Measurements from ENCODE around the gene APOO.
A peak's percentile ranks its signal among the peaks of the same experiment; 100 is the strongest.

Gene APOO

DNA sequence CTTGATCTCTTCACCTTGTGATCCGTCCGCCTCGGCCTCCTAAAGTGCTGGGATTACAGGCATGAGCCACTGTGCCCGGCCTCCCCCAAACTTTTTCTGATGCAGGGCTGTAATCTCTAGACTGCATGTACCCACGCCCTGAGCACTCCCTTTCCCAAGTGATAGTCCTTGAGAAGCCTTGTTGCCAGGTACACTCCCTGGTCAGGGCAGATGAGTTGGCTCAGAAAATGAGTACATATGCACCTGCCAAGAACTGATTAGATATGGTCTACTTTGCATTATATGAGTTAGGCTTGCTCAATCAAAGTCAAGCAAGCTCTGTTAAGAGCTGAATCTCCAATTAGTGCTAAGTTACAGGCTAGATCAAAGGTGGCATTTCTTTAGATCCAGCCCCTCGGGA lies 20.3 kb downstream of the APOO start:
- CTCF ChIA-PET: no interaction called here
- DNase-seq (ENCODE audit: low spot score): no peak
- TF ChIP-seq CTCF (conservative IDR thresholded peaks at IDR 0.05; ENCODE audit: low read depth): no peak
- POLR2A ChIA-PET (ENCODE audit: low non-redundant PET): interaction anchor here (0.7 kb wide), 1 partner anchor 127 kb away, joined by 3 read pairs; no protein-coding TSS in a partner anchor
- H3K27ac ChIP-seq: no peak overlapping the region

GRCh38 chrX:23885803-23886202 lies 21.9 kb downstream of the APOO start:
- ChIA-PET POLR2A (ENCODE audit: low non-redundant PET) (no interaction called here), CTCF (no interaction called here)
- no peak overlapping the region for H3K27ac ChIP-seq

GRCh38 chrX:23884427-23885024 lies 23.2 kb downstream of the APOO start:
- no peak for DNase-seq (ENCODE audit: low spot score)
- peak overlapping the region; percentile 51 for H3K27ac ChIP-seq
- TF ChIP-seq CTCF (conservative IDR thresholded peaks at IDR 0.05; ENCODE audit: low read depth): no peak
- POLR2A ChIA-PET (ENCODE audit: low non-redundant PET): no interaction called here
- CTCF ChIA-PET: no interaction called here

More at GRCh38 chrX:23885803-23886202, 21.9 kb downstream of the APOO start:
- DNase-seq (ENCODE audit: low spot score): no peak
- TF ChIP-seq CTCF (conservative IDR thresholded peaks at IDR 0.05; ENCODE audit: low read depth): no peak

DNA sequence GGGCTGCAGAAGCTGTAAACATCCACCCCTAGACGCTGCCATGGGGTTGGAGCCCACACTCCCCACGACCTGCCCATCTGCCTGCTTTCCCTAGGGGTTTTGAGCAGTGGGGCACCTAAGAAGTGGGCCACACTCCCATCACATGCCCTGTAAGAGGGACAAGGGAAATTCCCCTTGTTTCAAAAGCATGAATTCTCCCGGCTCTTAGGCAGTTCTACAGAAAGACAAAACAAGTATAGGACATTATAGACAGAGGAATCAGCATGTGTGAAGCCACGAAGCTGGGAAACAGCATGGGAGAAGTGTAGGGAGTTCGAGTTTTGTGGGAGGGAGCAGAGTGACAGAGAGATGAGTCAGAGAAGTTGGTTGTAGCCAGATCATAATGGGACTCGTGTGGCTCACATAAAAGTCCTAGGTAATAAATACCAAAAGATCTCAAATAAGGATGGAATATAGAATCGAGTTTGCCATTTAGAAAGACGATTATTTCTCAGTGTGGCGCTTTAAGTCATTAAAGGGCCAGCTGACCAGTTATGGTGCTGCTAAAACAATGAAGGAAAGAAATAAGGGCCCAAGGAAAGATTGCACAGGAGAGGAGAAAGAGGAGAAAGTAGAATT lies 23.9 kb downstream of the APOO start:
- DNase-seq (ENCODE audit: low spot score): peak; percentile 76
- ChIA-PET POLR2A (ENCODE audit: low non-redundant PET) (no interaction called here), CTCF (no interaction called here)
- peak overlapping the region; percentile 76 for H3K27ac ChIP-seq
- TF ChIP-seq CTCF (conservative IDR thresholded peaks at IDR 0.05; ENCODE audit: low read depth): no peak

DNA sequence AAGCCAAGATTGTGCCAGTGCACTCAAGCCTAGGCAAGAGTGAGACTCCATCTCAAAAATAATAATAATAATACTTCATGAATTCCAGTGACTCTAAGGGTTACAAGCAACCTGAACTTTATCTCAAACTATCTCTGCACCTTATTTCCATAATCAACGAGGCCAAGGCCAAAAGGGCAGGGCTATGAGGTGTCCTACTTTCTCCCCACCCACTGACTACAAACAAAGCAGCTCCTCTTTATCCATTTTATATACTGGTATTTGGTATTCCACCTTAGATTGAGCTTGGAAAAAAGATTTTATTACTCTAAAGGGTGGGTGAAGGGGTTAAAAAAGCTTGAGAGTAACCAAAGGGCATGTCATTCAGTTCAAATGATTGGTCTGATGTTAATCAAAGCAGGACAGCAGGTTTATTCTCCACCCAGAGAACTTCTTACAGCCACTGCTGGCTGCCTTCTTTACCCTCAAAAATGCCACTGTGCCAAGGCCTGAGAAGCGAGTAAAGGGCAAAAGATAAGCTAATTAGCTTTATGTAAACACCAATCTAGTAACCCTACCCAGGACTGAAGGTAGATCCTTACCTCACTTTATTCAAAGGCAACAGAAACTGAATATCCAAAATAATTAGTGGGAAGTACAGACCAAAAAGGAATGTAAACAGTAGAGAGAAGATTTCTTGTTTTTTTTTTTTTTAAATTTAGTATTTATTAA lies 28.2 kb downstream of the APOO start:
- no peak for DNase-seq (ENCODE audit: low spot score)
- no peak for TF ChIP-seq CTCF (conservative IDR thresholded peaks at IDR 0.05; ENCODE audit: low read depth)
- CTCF ChIA-PET: no interaction called here
- POLR2A ChIA-PET (ENCODE audit: low non-redundant PET): no interaction called here
- no peak overlapping the region for H3K27ac ChIP-seq

DNA sequence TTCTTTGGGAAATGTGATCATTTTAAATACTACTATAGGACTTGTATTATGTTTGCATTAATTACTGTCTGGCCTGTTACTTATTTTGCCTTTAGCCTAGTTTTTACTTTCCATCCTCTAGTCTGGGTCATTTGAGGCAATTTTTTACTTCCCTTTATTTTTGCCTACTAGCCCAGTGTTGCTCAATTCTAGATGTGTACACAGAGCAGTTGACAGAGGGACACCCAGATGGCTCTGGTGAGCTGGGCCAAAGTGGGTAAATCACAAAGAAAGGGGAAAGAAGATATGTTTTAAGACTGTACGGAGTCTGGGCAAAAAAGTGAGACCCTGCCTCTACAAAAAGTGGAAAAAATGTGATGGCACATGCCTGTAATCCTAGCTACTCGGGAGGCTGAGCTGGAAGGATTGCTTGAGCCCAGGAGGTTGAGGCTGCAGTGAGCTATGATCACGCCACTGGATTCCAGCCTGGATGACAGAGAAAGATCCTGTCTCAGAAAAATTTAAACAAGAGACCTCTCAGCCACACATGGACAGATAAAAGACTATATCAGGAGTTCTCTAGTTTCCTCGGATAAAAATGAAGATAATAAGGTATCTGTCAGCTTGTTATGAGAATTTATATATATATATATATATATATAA lies 35.7 kb downstream of the APOO start:
- no peak for DNase-seq (ENCODE audit: low spot score)
- POLR2A ChIA-PET (ENCODE audit: low non-redundant PET): interaction anchor here (0.6 kb wide), 1 partner anchor 89 kb away, joined by 4 read pairs; the partner anchor contains the start of gene SAT1

More for the DNA sequence above, 35.7 kb downstream of the APOO start:
- CTCF ChIA-PET: no interaction called here
- TF ChIP-seq CTCF (conservative IDR thresholded peaks at IDR 0.05; ENCODE audit: low read depth): no peak
- no peak overlapping the region for H3K27ac ChIP-seq

Measured in RWPE1 (cell line).